Right renal cortex interstitium (tissue), 3 donors: ENCODE data around the gene DUSP7. TPM values are rescaled to one million over a fixed set of nuclear protein-coding genes. Genes with fewer than 3 reads are reported as not detected.

Experiments used
- DNase-seq, 3 donors: peaks; one replicate each; pipeline ENCODE4 v3.0.0-alpha.2; 2013; ENCODE audit warnings: low read depth in 3 of 3, low spot score in 2 of 3
- polyA plus RNA-seq, 3 donors: library from polyadenylated mRNA; unstranded; fragments of 120-200 nt; gene quantifications; one replicate each; pipeline ENCODE4 v1.2.1, GENCODE V29; 2013; ENCODE audit not compliant: insufficient read length in 3 of 3

DUSP7 gene
- polyA plus RNA-seq: 10 to 100 TPM; 15.2 to 18.1 (median 15.7) TPM

- no peak for DNase-seq
Measured at GRCh38 chr3:52056521-52056967, at the start of gene DUSP7. TSS of gene DUSP7 (minus strand) at chr3:52056571. CDS start at chr3:52056366, 205 bp downstream.

- no peak for DNase-seq
Measured at GRCh38 chr3:52104684-52105640, 48.6 kb upstream of the DUSP7 start.

- DNase-seq: no peak
Measured at GRCh38 chr3:52102934-52103333, 46.6 kb upstream of the DUSP7 start.

- DNase-seq: no peak
Measured at GRCh38 chr3:52099001-52099401, 42.6 kb upstream of the DUSP7 start.

- no peak for DNase-seq
Measured at GRCh38 chr3:52097851-52098507, 41.6 kb upstream of the DUSP7 start.

GRCh38 chr3:52095990-52096775, 39.8 kb upstream of the DUSP7 start:
- DNase-seq: no peak

- DNase-seq: no peak
Measured at GRCh38 chr3:52094571-52095485, 38.5 kb upstream of the DUSP7 start.

- DNase-seq: no peak
Measured at GRCh38 chr3:52093756-52094545, 37.6 kb upstream of the DUSP7 start.

GRCh38 chr3:52092891-52093290, 36.5 kb upstream of the DUSP7 start:
- no peak for DNase-seq

GRCh38 chr3:52092271-52092660, 35.9 kb upstream of the DUSP7 start:
- no peak for DNase-seq

- DNase-seq: no peak
Measured at GRCh38 chr3:52091586-52092270, 35.4 kb upstream of the DUSP7 start.

- DNase-seq: no peak
Measured at GRCh38 chr3:52090933-52091468, 34.6 kb upstream of the DUSP7 start.

- DNase-seq: no peak
Measured at GRCh38 chr3:52090131-52090932, 34.0 kb upstream of the DUSP7 start.

GRCh38 chr3:52089691-52090090, 33.3 kb upstream of the DUSP7 start:
- no peak for DNase-seq

- no peak for DNase-seq
Measured at GRCh38 chr3:52088445-52089367, 32.3 kb upstream of the DUSP7 start.

GRCh38 chr3:52087731-52088130, 31.4 kb upstream of the DUSP7 start:
- DNase-seq: no peak
